HG03575 (cell line): ENCODE data around the gene RBBP7.

Experiments used
- ATAC-seq: cut with Tn5 transposase; IDR thresholded peaks from one replicate; pipeline ENCODE4 v1.9.1; 2021; ENCODE audit not compliant: unreplicated experiment, insufficient number of reproducible peaks, low FRiP score; ENCODE audit errors: extremely low read depth

The RBBP7 gene

DNA sequence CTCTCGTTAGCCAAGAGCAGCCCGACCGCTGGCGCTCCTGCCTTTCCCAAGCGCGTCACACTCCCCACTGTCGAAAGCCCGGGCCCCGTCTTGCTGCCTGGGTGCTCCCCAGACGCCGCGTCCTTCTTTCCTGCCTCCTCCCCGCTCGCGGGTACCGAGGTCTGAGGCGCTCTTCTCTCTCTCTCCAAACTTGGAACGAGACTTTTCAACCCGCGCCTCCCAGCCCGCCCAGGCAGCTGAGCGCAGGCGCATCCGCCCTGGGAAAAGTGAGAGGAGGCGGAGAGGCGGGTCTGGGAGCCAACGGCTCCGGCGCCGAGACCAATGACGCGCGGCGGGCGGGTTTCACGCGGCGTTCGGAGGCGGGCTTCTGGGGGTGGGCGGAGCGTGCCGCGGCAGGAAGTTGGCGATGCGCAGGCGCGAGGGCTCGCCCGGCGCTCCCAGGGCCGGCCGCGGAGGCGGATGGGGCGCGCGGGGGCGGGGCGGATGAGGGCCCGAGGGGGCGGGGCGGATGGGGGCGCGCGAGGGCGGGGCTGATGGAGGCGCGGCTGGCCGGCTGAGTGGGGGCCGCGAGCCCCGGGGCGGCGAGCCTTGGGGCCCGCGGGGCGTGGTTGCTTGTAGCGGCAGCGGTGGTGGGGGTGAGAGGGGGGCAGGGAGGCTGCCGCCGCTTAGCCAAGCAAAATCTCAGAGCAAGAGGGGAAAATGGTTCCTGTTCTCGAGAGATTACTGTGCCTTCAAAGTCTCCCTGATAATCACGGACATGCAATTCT lies at the start of gene RBBP7:
TSS of gene RBBP7 (minus strand) at position 268 of the 767 bp plus-strand sequence. CDS start 309 bp downstream, outside the sequence.
- ATAC-seq, result no peak

GRCh38 chrX:16918979-16919378 lies 48.8 kb upstream of the RBBP7 start:
- no peak for ATAC-seq

- ATAC-seq, result no peak
Measured at GRCh38 chrX:16917120-16917519, 47.0 kb upstream of the RBBP7 start.

DNA sequence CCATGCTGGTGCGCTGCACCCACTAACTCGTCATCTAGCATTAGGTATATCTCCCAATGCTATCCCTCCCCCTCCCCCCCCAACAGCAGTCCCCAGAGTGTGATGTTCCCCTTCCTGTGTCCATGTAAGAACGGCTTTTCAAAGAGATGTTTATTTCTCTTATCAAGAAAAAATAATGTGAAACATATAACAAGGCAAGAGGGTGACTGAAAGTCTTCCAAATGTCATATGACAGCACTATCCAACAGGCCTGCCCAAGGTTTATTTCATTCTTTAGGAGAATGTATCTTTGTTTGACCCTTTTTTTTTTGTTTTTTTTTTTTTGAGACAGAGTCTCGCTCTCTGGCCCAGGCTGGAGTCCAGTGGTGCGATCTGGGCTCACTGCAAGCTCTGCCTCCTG lies 46.4 kb upstream of the RBBP7 start:
- ATAC-seq, result no peak

GRCh38 chrX:16914058-16914457 lies 43.9 kb upstream of the RBBP7 start:
- ATAC-seq, result no peak

GRCh38 chrX:16910376-16910775 lies 40.2 kb upstream of the RBBP7 start:
- ATAC-seq, result no peak

DNA sequence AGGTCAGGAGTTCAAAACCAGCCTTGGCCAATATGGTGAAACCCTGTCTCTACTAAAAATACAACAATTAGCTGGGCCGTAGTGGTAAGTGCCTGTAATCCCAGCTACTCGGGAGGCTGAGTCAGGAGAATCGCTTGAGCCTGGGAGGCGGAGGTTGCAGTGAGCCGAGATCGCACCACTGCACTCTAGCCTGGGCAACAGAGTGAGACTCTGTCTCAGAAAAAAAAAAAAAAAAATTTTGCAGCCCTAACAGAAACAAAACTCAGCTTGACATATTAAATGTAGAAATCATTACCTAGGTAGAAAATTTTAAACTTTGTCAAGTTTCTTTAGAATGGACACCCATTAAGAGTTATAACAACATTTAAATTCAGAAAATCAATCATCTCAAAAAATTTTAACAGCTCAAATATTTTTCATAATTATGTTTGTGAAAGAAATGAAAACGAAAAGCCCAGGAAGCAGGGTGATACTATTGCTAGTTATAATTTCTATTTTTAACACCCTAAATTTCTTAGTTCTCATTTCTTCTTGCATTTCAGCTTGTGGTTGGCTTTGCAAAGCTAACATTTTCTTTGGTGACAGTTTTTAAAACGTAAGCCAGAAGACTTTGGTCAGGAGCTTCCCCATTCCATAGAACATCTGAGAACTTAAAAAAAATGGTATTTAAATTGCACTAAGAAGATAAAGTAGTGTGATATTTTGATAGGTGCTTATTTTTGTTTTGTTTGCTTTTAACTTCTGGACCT lies 33.3 kb upstream of the RBBP7 start:
- ATAC-seq, result no peak

GRCh38 chrX:16897445-16897844 lies 27.3 kb upstream of the RBBP7 start:
- ATAC-seq, result no peak

DNA sequence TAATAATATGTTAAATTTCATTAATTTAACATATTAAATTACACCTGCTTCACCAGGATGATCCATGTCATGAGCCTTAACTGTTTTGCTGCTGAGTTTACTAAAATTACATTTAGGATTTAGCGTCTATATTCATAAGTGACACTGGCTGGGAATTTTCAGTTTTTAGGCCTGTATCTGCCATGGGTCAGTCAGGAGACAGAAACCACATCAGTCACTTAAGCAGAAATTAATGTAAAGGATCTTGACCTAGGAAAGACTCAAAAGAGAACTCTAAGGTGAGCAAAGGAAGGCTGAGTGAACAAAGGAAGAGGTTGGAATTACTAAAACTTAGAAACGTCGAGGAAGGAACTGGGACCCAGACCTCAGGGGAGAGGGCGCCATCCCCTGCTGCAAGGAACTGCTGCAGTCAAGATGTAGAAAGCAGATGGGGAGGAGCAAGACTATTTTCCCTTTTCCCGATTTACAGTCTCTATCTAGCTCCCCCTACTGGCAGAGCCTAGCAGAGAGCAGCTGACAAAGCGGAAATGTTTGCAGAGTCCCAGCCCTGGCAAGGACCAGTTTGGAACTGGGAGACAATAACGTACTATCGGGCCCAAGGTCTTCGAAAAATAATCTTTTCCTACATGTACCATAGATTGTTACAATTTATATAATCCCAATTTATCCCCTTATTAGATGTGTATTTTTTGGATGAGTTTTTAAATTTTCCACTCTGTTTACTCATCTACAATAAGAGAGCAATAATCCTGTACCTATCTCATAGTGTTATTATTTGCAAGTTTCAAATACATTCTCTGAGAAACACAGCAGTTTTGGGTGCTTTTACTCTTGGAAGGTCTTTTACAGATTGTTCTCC lies 22.6 kb upstream of the RBBP7 start:
- ATAC-seq, result no peak

GRCh38 chrX:16885628-16886027 lies 15.5 kb upstream of the RBBP7 start:
- no peak for ATAC-seq

DNA sequence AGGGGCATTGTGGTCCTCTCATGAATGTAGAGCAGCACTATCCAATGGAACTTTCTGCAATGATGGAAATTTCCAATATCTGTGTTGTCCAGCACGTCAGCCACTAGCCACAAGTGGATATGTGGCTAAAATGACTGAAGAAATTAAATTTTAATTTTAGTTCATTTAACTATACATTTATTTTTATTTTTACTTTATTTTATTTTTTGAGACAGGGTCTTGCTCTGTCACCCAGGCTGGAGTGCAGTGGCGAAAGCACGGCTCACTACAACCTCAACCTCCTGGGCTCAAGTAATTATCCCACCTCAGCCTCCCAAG lies 13.3 kb upstream of the RBBP7 start:
- ATAC-seq, result no peak

GRCh38 chrX:16882702-16883486 lies 12.7 kb upstream of the RBBP7 start:
- peak; percentile 35 for ATAC-seq

DNA sequence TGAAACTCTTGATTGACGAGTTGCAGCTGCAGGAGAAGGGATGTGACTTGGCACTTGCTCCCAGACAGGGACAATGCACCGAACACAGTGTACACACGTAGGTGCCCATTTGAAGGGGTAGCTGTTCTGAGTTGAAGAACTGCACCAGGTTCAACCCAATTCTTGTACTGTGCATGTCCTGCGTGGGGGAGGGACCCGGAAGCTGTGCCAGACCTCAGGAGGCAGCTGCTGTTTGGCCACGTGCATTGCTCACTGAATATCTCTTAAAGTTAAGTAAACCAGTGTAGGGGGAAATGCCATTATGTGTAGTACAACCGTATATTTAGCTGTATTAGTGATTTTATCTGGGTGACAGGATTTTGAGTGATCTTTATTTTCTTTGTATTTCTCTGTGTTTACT lies 12.0 kb upstream of the RBBP7 start:
- no peak for ATAC-seq

DNA sequence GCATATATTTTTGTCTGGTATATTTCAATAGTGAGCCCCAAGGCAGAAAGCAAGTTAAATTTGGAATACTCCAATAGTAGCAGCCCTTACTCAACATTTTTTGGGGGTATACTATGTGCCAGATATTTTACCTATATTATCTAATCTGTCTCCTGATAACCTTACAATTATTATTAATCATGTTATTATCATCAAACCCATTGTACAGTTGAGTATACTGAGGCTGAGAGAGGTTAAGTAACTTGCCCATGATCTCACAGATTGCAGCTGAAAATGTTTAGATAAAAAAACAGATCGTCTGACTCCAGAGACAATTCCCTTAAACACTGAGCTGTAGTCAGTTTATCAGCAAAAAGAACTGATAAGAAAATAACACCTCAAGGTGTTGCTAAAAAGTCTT lies 6.5 kb upstream of the RBBP7 start:
- ATAC-seq, result no peak

DNA sequence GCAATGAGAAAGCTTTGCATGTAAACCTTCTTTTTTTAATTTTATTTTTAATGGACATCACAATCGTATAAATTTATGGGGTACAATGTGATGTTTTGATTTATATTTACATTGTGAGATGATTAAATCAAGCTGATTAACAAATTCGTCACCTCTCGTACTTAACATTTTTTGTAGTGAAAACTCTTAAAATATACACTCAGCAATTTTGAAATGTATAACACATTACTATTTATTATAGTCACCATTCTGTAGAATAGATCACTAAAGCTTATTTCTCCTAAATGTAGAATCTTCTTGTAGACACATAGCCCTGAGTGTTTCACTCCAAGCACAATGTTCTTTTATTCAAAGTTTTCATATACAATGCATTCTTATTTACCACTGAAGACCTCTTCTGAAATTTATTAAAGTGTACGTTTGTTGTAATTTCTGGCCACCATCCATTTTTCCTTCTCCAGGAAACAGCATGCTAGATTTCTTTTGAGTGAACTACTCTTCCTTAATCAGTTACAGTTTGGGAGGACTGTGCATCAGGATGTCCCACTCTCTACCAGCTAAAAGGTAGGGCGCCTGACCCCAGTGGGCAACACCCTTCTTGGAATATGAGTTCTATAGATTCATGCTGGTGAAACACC lies 4.4 kb upstream of the RBBP7 start:
- ATAC-seq, result no peak

DNA sequence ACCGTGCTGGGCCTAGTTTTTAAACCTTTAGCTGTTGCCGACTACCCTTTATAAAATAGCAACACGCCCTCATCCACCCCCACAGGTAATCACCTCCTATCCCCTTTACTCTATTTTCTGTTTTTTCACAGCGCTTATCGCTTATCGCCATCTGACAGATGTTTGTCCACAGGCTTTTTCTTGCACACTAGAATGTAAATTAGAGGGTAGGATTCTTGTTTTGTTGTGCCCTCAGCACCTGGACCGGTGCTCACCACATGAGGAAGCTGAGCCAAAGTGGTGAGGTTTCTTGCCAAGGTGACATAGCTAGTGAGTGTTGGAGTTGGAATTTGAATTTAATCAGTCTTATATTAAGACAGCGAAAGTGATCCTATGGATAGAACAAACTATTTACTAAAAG lies 2.9 kb upstream of the RBBP7 start:
- no peak for ATAC-seq

- no peak for ATAC-seq
Measured at GRCh38 chrX:16870862-16871815, 977 bp upstream of the RBBP7 start.
